ENCODE measurements around the gene CCR7. TPM values are rescaled to one million over a fixed set of nuclear protein-coding genes. Genes with fewer than 3 reads are reported as not detected.

The CCR7 gene
- total and polyA plus RNA-seq, 2 donors (not counting 1 experiment from before 2014, with no cell fraction given): 116 to 481 TPM

DNA sequence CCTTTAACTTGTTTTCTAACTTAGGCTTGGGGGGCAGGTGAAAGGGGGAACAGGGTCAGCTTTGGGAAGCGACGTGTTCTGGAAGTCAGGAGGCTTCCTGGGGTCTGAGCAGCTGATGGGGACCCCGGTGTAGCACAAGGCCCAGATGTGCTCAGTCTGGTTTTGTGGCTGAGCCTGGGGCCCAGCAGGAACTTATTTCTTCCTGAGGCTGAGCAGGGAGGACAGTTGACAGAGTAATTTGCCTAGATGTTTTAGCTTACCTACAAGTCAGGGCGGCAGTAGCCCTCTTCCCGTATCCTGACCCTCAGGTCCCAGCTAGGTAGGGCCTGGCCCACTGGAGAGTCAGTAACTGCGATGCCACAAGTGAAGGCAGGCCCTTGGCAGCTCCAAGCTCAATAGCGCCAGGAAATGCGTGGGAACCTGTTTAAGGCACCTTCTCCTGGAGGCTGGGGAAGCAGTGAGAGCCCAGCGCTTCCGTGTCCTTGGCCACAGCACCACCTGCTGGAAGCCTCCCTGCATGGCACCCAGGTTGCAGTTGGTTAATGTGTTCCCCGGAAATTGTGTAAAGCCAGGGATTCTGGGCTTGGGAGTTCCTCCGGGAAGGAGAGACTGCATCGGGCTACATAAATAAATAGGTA is 5.2 kb downstream of the CCR7 start:
- TF ChIP-seq, protein P1, sequence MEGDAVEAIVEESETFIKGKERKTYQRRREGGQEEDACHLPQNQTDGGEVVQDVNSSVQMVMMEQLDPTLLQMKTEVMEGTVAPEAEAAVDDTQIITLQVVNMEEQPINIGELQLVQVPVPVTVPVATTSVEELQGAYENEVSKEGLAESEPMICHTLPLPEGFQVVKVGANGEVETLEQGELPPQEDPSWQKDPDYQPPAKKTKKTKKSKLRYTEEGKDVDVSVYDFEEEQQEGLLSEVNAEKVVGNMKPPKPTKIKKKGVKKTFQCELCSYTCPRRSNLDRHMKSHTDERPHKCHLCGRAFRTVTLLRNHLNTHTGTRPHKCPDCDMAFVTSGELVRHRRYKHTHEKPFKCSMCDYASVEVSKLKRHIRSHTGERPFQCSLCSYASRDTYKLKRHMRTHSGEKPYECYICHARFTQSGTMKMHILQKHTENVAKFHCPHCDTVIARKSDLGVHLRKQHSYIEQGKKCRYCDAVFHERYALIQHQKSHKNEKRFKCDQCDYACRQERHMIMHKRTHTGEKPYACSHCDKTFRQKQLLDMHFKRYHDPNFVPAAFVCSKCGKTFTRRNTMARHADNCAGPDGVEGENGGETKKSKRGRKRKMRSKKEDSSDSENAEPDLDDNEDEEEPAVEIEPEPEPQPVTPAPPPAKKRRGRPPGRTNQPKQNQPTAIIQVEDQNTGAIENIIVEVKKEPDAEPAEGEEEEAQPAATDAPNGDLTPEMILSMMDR (IDR thresholded peaks at IDR 0.05): peak; percentile 97
- TF ChIP-seq EZH2 (IDR thresholded peaks at IDR 0.05; ENCODE audit: borderline replicate concordance, insufficient read depth, low read depth, low read length, poor library complexity, severe bottlenecking): no peak
- 11% methylated on average over 10 of the region's 13 CpGs for WGBS (ENCODE audit: insufficient coverage)
- intact Hi-C loops (cut with micrococcal nuclease): loop anchor here (1.0 to 10.0 kb wide), 12 partner anchors 13 to 1107 kb away; no protein-coding TSS in a partner anchor
- H3K9me3 ChIP-seq (ENCODE audit: control extremely low read depth in 1 of 3, control insufficient read depth in 2 of 3, insufficient read depth in 1 of 3, low read length in 2 of 3): no peaks in the 10 kb centered on the region
- peaks cover 79% of the 10 kb centered on the region for H3K4me1 Mint-ChIP-seq
- H3K27me3 ChIP-seq (replicated peaks in 1 of 4; ENCODE audit: control extremely low read depth in 1 of 4, control insufficient read depth in 3 of 4, insufficient read depth in 4 of 4, low read length in 3 of 4): no peaks in the 10 kb centered on the region
- H3K36me3 ChIP-seq (replicated peaks in 1 of 2; ENCODE audit: control extremely low read depth in 1 of 2, control insufficient read depth in 1 of 2, extremely low read depth in 1 of 2, insufficient read depth in 2 of 2, low read length in 1 of 2): peaks cover 0 to 55% of the 10 kb centered on the region in 2 experiments
- no peaks in the 10 kb centered on the region for H3K9me3 Mint-ChIP-seq (ENCODE audit: insufficient read depth)
- peaks cover 91% of the 10 kb centered on the region for H3K79me2 ChIP-seq (ENCODE audit: control insufficient read depth, insufficient read depth, low read length)
- H3K27me3 Mint-ChIP-seq: no peaks in the 10 kb centered on the region
- CTCF ChIA-PET: interaction anchor here (0.5 to 25.2 kb wide), 44 partner anchors 9 to 1103 kb away, joined by 3 to 634 read pairs (median 6); partner anchors contain the start of genes IGFBP4, KRT222, RARA and SMARCE1
- peaks cover 33% of the 10 kb centered on the region for H4K20me1 ChIP-seq (ENCODE audit: control insufficient read depth, insufficient read depth, low read length, poor library complexity, severe bottlenecking)
- H3K4me2 ChIP-seq (replicated peaks; ENCODE audit: low read depth, low read length, poor library complexity, severe bottlenecking): peak overlapping the region; percentile 88
- peak overlapping the region; percentile 20 for H2AFZ ChIP-seq (ENCODE audit: insufficient read depth, low read depth, low read length, poor library complexity, severe bottlenecking)
- peak overlapping the region; percentile 94 for H3K27ac Mint-ChIP-seq
- ATAC-seq (ENCODE audit: low read depth) (peak; percentile 46), DNase-seq (peak; percentile 88)
- H3K4me3 ChIP-seq (ENCODE audit: control extremely low read depth in 1 of 5, extremely low read depth in 1 of 5, insufficient read depth in 1 of 5, low read depth in 2 of 5, low read length in 4 of 5): peak overlapping the region; percentile 34 to 90 (median 83)
- H3K9ac ChIP-seq (ENCODE audit: low read length): peak overlapping the region; percentile 99
- peaks cover 79 to 99% of the 10 kb centered on the region in 2 donors for H3K4me1 ChIP-seq (ENCODE audit: control insufficient read depth in 2 of 2, insufficient read depth in 2 of 2, low read length in 2 of 2)
- peak overlapping the region; percentile 90 to 98 for H3K27ac ChIP-seq (ENCODE audit: low read length in 2 of 2)
- H3K4me3 Mint-ChIP-seq: peak overlapping the region; percentile 92
- POLR2A ChIA-PET: interaction anchor here (0.5 to 7.3 kb wide), 13 partner anchors 9 to 1106 kb away, joined by 3 to 132 read pairs (median 7); partner anchors contain the start of gene TOP2A

DNA sequence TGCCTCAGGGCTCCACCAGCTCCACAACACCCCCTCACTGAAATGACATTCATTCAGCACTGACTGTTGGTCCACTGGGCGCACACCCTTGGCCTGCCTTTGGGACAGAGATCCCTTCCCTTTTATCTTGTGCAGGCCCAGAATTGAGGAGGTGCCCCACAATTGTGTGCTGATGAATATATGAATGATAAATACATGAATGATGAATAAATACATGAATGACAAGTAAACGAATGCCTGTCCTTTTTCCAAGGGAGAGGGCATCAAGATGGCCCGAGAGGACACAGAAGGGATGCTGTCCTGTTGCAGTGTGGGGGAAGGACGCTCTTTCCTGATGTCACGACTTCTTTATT is 5.7 kb downstream of the CCR7 start:
- Histone ChIP-seq H3K9ac (ENCODE audit: low read length) (peak overlapping the region; percentile 99), H3K27me3 (replicated peaks in 1 of 4; ENCODE audit: control extremely low read depth in 1 of 4, control insufficient read depth in 3 of 4, insufficient read depth in 4 of 4, low read length in 3 of 4) (no peaks in the 10 kb centered on the region), H2AFZ (ENCODE audit: insufficient read depth, low read depth, low read length, poor library complexity, severe bottlenecking) (no peak overlapping the region), H3K4me2 (replicated peaks; ENCODE audit: low read depth, low read length, poor library complexity, severe bottlenecking) (peak overlapping the region; percentile 88), H4K20me1 (ENCODE audit: control insufficient read depth, insufficient read depth, low read length, poor library complexity, severe bottlenecking) (peaks cover 28% of the 10 kb centered on the region), H3K27ac (ENCODE audit: low read length in 2 of 2) (peak overlapping the region; percentile 90 to 98), H3K4me3 (ENCODE audit: control extremely low read depth in 1 of 5, extremely low read depth in 1 of 5, insufficient read depth in 1 of 5, low read depth in 2 of 5, low read length in 4 of 5) (peak overlapping the region in 1 of 5 experiments; percentile 89), H3K79me2 (ENCODE audit: control insufficient read depth, insufficient read depth, low read length) (peaks cover 91% of the 10 kb centered on the region), H3K4me1 (ENCODE audit: control insufficient read depth in 2 of 2, insufficient read depth in 2 of 2, low read length in 2 of 2) (peaks cover 85 to 99% of the 10 kb centered on the region in 2 donors), H3K9me3 (ENCODE audit: control extremely low read depth in 1 of 3, control insufficient read depth in 2 of 3, insufficient read depth in 1 of 3, low read length in 2 of 3) (no peaks in the 10 kb centered on the region), H3K36me3 (replicated peaks in 1 of 2; ENCODE audit: control extremely low read depth in 1 of 2, control insufficient read depth in 1 of 2, extremely low read depth in 1 of 2, insufficient read depth in 2 of 2, low read length in 1 of 2) (peaks cover 0 to 60% of the 10 kb centered on the region in 2 experiments)
- ATAC-seq (ENCODE audit: low read depth) (no peak), DNase-seq (no peak)
- WGBS (ENCODE audit: insufficient coverage): 63% methylated on average over 2 of the region's 5 CpGs
- intact Hi-C loops (cut with micrococcal nuclease): no loop called here
- ChIA-PET CTCF (interaction anchor here (0.5 to 25.2 kb wide), 31 partner anchors 8 to 547 kb away, joined by 3 to 634 read pairs (median 8); partner anchors contain the start of genes IGFBP4, RARA, SMARCE1 and TOP2A), POLR2A (interaction anchor here (1.3 to 7.3 kb wide), 6 partner anchors 8 to 142 kb away, joined by 3 to 132 read pairs (median 18); partner anchors contain the start of gene TOP2A)
- Mint-ChIP-seq H3K27me3 (no peaks in the 10 kb centered on the region), H3K9me3 (ENCODE audit: insufficient read depth) (no peaks in the 10 kb centered on the region), H3K4me3 (peak overlapping the region; percentile 92), H3K4me1 (peaks cover 84% of the 10 kb centered on the region), H3K27ac (peak overlapping the region; percentile 94)
- TF ChIP-seq, protein P1 (IDR thresholded peaks at IDR 0.05): no peak
- TF ChIP-seq EZH2 (IDR thresholded peaks at IDR 0.05; ENCODE audit: borderline replicate concordance, insufficient read depth, low read depth, low read length, poor library complexity, severe bottlenecking): no peak
